Measurements from ENCODE around the gene AGBL5. TPM values are rescaled to one million over a fixed set of nuclear protein-coding genes. Genes with fewer than 3 reads are reported as not detected.
"Not testable (repeated sequence)": the region's sequence is repeated elsewhere in the genome, so short reads cannot be mapped to it uniquely, and the experiment has no call there.

The AGBL5 gene
- polyA plus RNA-seq, 4 donors = 62.1 to 65.4 (median 63.9) TPM

DNA sequence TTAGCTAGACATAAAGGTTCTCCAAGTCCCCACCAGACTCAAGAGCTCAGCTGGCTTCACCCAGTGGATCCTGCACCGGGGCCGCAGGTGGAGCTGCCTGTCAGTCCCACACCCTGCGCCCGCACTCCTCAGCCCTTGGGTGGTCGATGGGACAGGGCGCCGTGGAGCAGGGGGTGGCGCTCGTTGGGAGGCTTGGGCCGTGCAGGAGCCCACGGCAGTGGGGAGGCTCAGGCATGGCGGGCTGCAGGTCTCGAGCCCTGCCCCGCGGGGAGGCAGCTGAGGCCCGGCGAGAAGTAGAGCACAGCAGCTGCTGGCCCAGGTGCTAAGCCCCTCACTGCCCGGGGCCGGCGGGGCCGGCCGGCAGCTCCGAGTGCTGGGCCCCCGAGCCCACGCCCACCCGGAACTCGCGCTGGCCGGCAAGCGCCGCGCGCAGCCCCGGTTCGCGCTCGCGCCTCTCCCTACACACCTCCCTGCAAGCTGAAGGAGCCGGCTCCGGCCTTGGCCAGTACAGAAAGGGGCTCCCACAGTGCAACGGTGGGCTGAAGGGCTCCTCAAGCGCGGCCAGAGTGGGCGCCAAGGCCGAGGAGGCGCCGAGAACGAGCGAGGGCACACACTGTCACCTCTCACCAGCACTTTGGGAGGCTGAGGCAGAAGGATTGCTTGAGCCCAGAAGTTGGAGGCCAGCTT is 60.1 kb downstream of the AGBL5 start:
- not testable (repeated sequence) for DNase-seq (ENCODE audit: low read depth in 4 of 4, low spot score in 3 of 4)

DNA sequence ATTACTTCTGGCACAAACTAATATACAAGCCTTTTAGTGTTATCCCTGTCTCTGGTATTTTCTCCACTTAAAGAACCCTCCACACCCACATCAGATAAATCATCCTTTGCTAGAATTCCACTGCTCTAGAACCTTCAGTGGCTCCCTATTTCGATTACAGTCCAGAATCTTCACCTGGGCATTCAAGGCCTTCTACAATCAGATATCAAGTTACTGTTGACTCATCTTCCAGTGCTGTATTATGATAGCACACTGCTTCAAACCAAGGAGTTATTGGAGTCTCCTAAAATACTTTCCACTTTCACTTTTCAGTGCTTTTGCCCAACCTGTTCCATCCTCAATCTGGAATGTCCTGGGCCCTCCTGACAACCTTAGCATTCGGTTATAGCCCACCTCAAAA is 64.1 kb downstream of the AGBL5 start:
- DNase-seq (ENCODE audit: low read depth in 4 of 4, low spot score in 3 of 4) = no peak

DNA sequence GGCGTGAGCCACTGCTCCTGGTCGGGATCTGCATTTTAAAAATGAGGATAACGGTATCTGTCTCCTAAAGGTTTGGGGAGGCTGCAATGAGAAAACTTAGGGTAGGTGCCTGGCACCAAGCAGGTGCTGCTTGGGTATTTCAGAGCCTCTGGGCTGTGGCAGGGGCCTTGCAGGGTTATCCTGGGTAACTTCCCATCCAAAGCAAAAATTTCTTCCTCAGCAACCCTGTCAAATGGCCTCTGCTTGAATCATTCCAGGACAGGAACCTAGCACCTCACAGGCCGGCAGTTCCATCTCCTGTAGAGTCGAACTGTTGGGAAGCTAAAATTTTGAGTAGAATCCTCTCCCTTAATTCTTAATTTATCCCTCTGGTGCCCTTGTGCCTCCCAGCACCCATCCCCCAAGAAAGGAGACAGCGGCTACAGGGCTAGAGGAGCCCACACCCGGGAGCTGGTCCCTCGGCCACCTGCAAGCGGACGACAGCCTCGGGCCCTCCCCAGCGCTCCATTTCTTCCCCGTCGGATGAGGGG is 66.6 kb downstream of the AGBL5 start:
- DNase-seq (ENCODE audit: low read depth in 4 of 4, low spot score in 3 of 4) = no peak

DNA sequence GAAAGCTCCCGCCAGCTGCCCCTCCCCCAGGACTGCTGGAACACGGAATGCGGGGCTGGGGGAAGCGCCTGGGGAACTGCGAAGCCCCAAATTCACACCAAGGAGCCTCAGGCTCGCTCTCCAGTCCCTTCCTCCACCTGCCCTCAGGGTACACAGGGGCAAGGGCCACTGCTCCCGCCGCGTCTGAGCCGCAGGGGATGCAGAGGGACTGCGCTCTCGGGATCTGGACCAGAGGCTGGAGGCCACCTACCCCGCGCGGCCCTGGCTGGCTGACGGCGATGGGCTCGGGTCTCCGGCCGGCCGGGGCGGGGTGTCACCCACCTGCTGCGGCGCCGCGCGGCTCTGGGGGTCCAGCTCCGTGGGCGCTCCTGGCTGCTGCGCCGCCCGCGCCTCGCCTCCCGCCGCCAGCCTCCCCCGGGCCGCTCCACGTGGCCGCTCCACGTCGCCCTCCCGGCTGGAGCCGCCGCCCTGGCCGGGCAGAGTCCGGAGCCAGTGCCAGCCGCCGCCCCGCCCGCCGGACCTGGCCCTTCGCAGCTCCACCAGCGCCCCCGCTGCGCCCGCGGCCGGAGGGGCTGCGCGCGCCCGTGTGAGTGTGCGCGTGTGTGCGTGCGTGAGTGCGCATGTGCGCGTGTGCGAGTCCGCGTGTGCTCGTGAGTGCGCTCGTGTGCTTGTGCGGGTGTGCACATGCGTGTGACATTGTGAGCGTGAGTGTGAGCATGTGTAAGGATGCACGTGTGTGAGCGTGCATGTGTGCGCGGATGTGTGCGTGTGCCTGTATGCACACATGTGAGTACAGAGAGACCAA is 67.3 kb downstream of the AGBL5 start, which contains the start of gene CGREF1:
CGREF1 (minus strand) TSS at position 604 of the 805 bp plus-strand sequence. CDS start 14,762 bp downstream, outside the sequence.
- no peak for DNase-seq (ENCODE audit: low read depth in 4 of 4, low spot score in 3 of 4)

DNA sequence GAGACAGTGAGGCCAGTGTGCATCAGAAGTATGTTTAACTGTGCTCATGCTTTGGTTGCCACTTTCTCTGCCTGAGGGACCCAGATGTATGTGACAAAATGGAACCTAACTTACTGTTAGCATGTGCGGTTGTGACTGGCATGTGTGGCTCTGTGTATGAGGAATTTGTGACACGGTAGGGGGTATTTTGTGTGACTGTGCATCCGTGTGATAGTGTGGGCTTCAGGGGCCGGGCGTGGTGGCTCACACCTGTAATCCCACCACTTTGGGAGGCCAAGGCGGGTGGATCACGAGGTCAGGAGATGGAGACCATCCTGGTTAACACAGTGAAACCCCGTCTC is 67.8 kb downstream of the AGBL5 start:
- not testable (repeated sequence) for DNase-seq (ENCODE audit: low read depth in 4 of 4, low spot score in 3 of 4)

Other genes starting within 250 kb of the AGBL5 start
- 1 to 10 TPM; 5.7 to 8.5 (median 6.5) TPM for gene DPYSL5, start 203.5 kb upstream of the AGBL5 start, polyA plus RNA-seq (ENCODE audit: insufficient read length in 4 of 4)
- 10 to 100 TPM; 13.8 to 16.8 (median 14.4) TPM for gene MAPRE3, start 81.0 kb upstream of the AGBL5 start, polyA plus RNA-seq (ENCODE audit: insufficient read length in 4 of 4)
- gene TMEM214, start 18.7 kb upstream of the AGBL5 start, polyA plus RNA-seq (ENCODE audit: insufficient read length in 4 of 4) = 10 to 100 TPM; 56.9 to 71.4 (median 62.4) TPM
- gene OST4, start 20.0 kb downstream of the AGBL5 start, polyA plus RNA-seq (ENCODE audit: insufficient read length in 4 of 4) = 100 to 1,000 TPM; 242 to 277 (median 260) TPM
- gene EMILIN1, start 26.9 kb downstream of the AGBL5 start, polyA plus RNA-seq (ENCODE audit: insufficient read length in 4 of 4) = 100 to 1,000 TPM in 1 of 4 donors, 10 to 100 TPM in 3; 61.5 to 121 (median 86.3) TPM
- 10 to 100 TPM; 43.9 to 59.9 (median 51.2) TPM for gene KHK, start 35.1 kb downstream of the AGBL5 start, polyA plus RNA-seq (ENCODE audit: insufficient read length in 4 of 4)
- 1 to 10 TPM; 4.6 to 7.5 (median 6.1) TPM for gene CGREF1, start 67.5 kb downstream of the AGBL5 start, polyA plus RNA-seq (ENCODE audit: insufficient read length in 4 of 4)
- 1 to 10 TPM; 1.2 to 2.1 (median 1.3) TPM for gene ABHD1, start 72.1 kb downstream of the AGBL5 start, polyA plus RNA-seq (ENCODE audit: insufficient read length in 4 of 4)
- gene PREB, start 83.0 kb downstream of the AGBL5 start, polyA plus RNA-seq (ENCODE audit: insufficient read length in 4 of 4) = 10 to 100 TPM; 46.4 to 56.9 (median 51.4) TPM
- under 1 TPM in 1 of 4 donors, not detected in 3; 0.04 TPM for gene PRR30, start 87.7 kb downstream of the AGBL5 start, polyA plus RNA-seq (ENCODE audit: insufficient read length in 4 of 4)
- gene TCF23, start 97.3 kb downstream of the AGBL5 start, polyA plus RNA-seq (ENCODE audit: insufficient read length in 4 of 4) = under 1 TPM; 0.46 to 0.79 (median 0.59) TPM
- gene ATRAID, start 160.4 kb downstream of the AGBL5 start, polyA plus RNA-seq (ENCODE audit: insufficient read length in 4 of 4) = 100 to 1,000 TPM; 157 to 190 (median 171) TPM
- gene SLC5A6, start 160.6 kb downstream of the AGBL5 start, polyA plus RNA-seq (ENCODE audit: insufficient read length in 4 of 4) = 10 to 100 TPM; 31.5 to 39.6 (median 37.7) TPM
- gene CAD, start 165.7 kb downstream of the AGBL5 start, polyA plus RNA-seq (ENCODE audit: insufficient read length in 4 of 4) = 10 to 100 TPM; 36.0 to 47.7 (median 42.1) TPM
- gene SLC30A3, start 211.4 kb downstream of the AGBL5 start, polyA plus RNA-seq (ENCODE audit: insufficient read length in 4 of 4) = 1 to 10 TPM; 5.1 to 7.8 (median 7.6) TPM
- gene DNAJC5G, start 223.8 kb downstream of the AGBL5 start, polyA plus RNA-seq (ENCODE audit: insufficient read length in 4 of 4) = 1 to 10 TPM in 2 of 4 donors, under 1 TPM in 2; 0.55 to 1.1 (median 0.88) TPM
- 1 to 10 TPM; 3.5 to 6.3 (median 4.6) TPM for gene TRIM54, start 230.8 kb downstream of the AGBL5 start, polyA plus RNA-seq (ENCODE audit: insufficient read length in 4 of 4)